Measurements from ENCODE around the gene MEMO1.

The MEMO1 gene

GRCh38 chr2:31989946-31990345 lies 20.9 kb downstream of the MEMO1 start:
- Histone ChIP-seq H2BK5ac (ENCODE audit: low read depth, low read length, poor library complexity) (no peak overlapping the region), H3K4me1 (ENCODE audit: control insufficient read depth in 1 of 2, insufficient read depth in 2 of 2, low read length in 2 of 2) (no peaks in the 10 kb centered on the region), H3K27me3 (ENCODE audit: insufficient read depth, low read length) (no peaks in the 10 kb centered on the region), H3K14ac (ENCODE audit: low read length) (no peak overlapping the region), H3K23ac (ENCODE audit: low read length) (no peak overlapping the region), H3K36me3 (ENCODE audit: control insufficient read depth in 1 of 2, insufficient read depth in 2 of 2, low read length in 2 of 2) (no peaks in the 10 kb centered on the region), H2BK120ac (ENCODE audit: insufficient read depth, low read length, poor library complexity) (no peak overlapping the region), H3K4ac (ENCODE audit: low read depth, low read length) (peak overlapping the region; percentile 89), H3K79me1 (ENCODE audit: low read length) (no peaks in the 10 kb centered on the region), H2BK12ac (ENCODE audit: low read length) (no peak overlapping the region), H3K27ac (ENCODE audit: low read depth, low read length) (no peak overlapping the region), H4K8ac (ENCODE audit: low read depth, low read length) (no peak overlapping the region), H3K9ac (ENCODE audit: low read length) (no peak overlapping the region), H4K91ac (ENCODE audit: low read depth, low read length) (no peak overlapping the region), H3K4me2 (ENCODE audit: low read length) (no peak overlapping the region), H3K4me3 (ENCODE audit: low read depth, low read length) (no peak overlapping the region), H3K79me2 (ENCODE audit: control insufficient read depth, insufficient read depth, low read length, poor library complexity) (peaks cover 3% of the 10 kb centered on the region), H2AK5ac (ENCODE audit: low read length) (no peak overlapping the region), H3K18ac (ENCODE audit: low read length) (peak overlapping the region; percentile 53), H3K9me3 (ENCODE audit: insufficient read depth, low read depth, low read length) (no peaks in the 10 kb centered on the region), H4K12ac (ENCODE audit: low read depth, low read length) (no peak overlapping the region), H2AFZ (ENCODE audit: insufficient read depth, low read length, poor library complexity) (no peak overlapping the region)
- DNase-seq = no peak
- WGBS (ENCODE audit: extremely low coverage, insufficient coverage, insufficient read length) = no CpG with 5 or more reads among the region's 4 CpGs

DNA sequence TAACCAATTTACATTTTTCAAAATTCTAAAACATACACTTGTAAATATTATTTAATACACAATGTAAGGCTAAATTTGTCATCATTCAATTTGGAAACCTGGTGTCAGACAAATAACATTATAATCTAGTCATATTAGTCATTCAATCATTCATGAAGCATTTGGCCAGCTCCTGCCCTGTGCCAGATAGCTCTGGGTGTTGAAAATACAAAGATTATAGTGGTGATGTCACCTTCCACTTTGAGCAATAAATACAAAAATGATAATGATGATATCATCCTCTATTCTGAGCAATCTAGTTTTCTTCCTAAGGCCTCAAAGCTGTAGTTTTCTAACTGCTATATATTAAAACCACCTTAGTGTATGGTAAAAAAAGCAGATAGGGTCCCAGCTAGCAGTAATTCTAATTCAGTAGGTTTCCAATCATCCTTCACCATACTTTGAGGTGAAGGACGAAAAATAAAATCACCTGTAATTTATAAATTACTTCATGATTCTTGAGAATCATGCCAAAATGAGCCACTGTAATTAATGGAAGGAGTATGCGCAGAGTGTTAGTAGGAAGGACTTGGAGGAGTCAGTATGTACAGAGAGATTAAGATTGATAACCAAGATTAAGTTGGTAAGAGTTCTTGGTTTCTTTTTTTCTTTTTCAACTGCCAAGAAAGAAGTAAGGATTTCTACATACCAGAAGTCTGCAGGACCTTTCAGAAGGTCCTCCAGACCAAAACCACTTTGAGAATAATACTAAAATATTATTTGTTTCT lies 23.2 kb downstream of the MEMO1 start:
- Histone ChIP-seq H2AK5ac (ENCODE audit: low read length) (no peak overlapping the region), H3K4me1 (ENCODE audit: control insufficient read depth in 1 of 2, insufficient read depth in 2 of 2, low read length in 2 of 2) (no peaks in the 10 kb centered on the region), H4K12ac (ENCODE audit: low read depth, low read length) (no peak overlapping the region), H3K18ac (ENCODE audit: low read length) (no peak overlapping the region), H3K4me2 (ENCODE audit: low read length) (no peak overlapping the region), H3K4ac (ENCODE audit: low read depth, low read length) (no peak overlapping the region), H3K9me3 (ENCODE audit: insufficient read depth, low read depth, low read length) (no peaks in the 10 kb centered on the region), H3K9ac (ENCODE audit: low read length) (no peak overlapping the region), H2BK5ac (ENCODE audit: low read depth, low read length, poor library complexity) (no peak overlapping the region), H3K27me3 (ENCODE audit: insufficient read depth, low read length) (no peaks in the 10 kb centered on the region), H3K14ac (ENCODE audit: low read length) (no peak overlapping the region), H4K8ac (ENCODE audit: low read depth, low read length) (no peak overlapping the region), H2BK120ac (ENCODE audit: insufficient read depth, low read length, poor library complexity) (no peak overlapping the region), H2BK12ac (ENCODE audit: low read length) (no peak overlapping the region), H3K27ac (ENCODE audit: low read depth, low read length) (no peak overlapping the region), H3K23ac (ENCODE audit: low read length) (no peak overlapping the region), H3K79me2 (ENCODE audit: control insufficient read depth, insufficient read depth, low read length, poor library complexity) (peaks cover 3% of the 10 kb centered on the region), H3K36me3 (ENCODE audit: control insufficient read depth in 1 of 2, insufficient read depth in 2 of 2, low read length in 2 of 2) (no peaks in the 10 kb centered on the region), H4K91ac (ENCODE audit: low read depth, low read length) (no peak overlapping the region), H3K79me1 (ENCODE audit: low read length) (no peaks in the 10 kb centered on the region), H3K4me3 (ENCODE audit: low read depth, low read length) (no peak overlapping the region), H2AFZ (ENCODE audit: insufficient read depth, low read length, poor library complexity) (no peak overlapping the region)
- whole genome bisulfite sequencing (ENCODE audit: extremely low coverage, insufficient coverage, insufficient read length) = no CpG with 5 or more reads among the region's 2 CpGs
- peak in 1 of 2 donors; percentile 39 for DNase-seq

- H3K9me3 ChIP-seq (ENCODE audit: insufficient read depth, low read depth, low read length) = no peaks in the 10 kb centered on the region
- no peak overlapping the region for H3K9ac ChIP-seq (ENCODE audit: low read length)
- H2AFZ ChIP-seq (ENCODE audit: insufficient read depth, low read length, poor library complexity) = no peak overlapping the region
- no peak overlapping the region for H3K4me2 ChIP-seq (ENCODE audit: low read length)
- H3K27ac ChIP-seq (ENCODE audit: low read depth, low read length) = peak overlapping the region; percentile 14
- WGBS (ENCODE audit: extremely low coverage, insufficient coverage, insufficient read length) = no CpG with 5 or more reads among the region's 3 CpGs
- no peak overlapping the region for H2BK12ac ChIP-seq (ENCODE audit: low read length)
- no peak overlapping the region for H4K12ac ChIP-seq (ENCODE audit: low read depth, low read length)
- H2BK5ac ChIP-seq (ENCODE audit: low read depth, low read length, poor library complexity) = no peak overlapping the region
- H3K27me3 ChIP-seq (ENCODE audit: insufficient read depth, low read length) = no peaks in the 10 kb centered on the region
- no peak overlapping the region for H3K14ac ChIP-seq (ENCODE audit: low read length)
- DNase-seq = no peak
- no peaks in the 10 kb centered on the region for H3K79me1 ChIP-seq (ENCODE audit: low read length)
- peaks cover 3% of the 10 kb centered on the region for H3K79me2 ChIP-seq (ENCODE audit: control insufficient read depth, insufficient read depth, low read length, poor library complexity)
- H3K4ac ChIP-seq (ENCODE audit: low read depth, low read length) = no peak overlapping the region
- H3K18ac ChIP-seq (ENCODE audit: low read length) = no peak overlapping the region
- no peak overlapping the region for H3K4me3 ChIP-seq (ENCODE audit: low read depth, low read length)
- no peak overlapping the region for H2AK5ac ChIP-seq (ENCODE audit: low read length)
- H2BK120ac ChIP-seq (ENCODE audit: insufficient read depth, low read length, poor library complexity) = no peak overlapping the region
- no peak overlapping the region for H3K23ac ChIP-seq (ENCODE audit: low read length)
- H4K8ac ChIP-seq (ENCODE audit: low read depth, low read length) = no peak overlapping the region
- no peak overlapping the region for H4K91ac ChIP-seq (ENCODE audit: low read depth, low read length)
- no peaks in the 10 kb centered on the region for H3K4me1 ChIP-seq (ENCODE audit: control insufficient read depth in 1 of 2, insufficient read depth in 2 of 2, low read length in 2 of 2)
- no peaks in the 10 kb centered on the region for H3K36me3 ChIP-seq (ENCODE audit: control insufficient read depth in 1 of 2, insufficient read depth in 2 of 2, low read length in 2 of 2)
Observed at GRCh38 chr2:31986906-31987305, 23.9 kb downstream of the MEMO1 start.

DNA sequence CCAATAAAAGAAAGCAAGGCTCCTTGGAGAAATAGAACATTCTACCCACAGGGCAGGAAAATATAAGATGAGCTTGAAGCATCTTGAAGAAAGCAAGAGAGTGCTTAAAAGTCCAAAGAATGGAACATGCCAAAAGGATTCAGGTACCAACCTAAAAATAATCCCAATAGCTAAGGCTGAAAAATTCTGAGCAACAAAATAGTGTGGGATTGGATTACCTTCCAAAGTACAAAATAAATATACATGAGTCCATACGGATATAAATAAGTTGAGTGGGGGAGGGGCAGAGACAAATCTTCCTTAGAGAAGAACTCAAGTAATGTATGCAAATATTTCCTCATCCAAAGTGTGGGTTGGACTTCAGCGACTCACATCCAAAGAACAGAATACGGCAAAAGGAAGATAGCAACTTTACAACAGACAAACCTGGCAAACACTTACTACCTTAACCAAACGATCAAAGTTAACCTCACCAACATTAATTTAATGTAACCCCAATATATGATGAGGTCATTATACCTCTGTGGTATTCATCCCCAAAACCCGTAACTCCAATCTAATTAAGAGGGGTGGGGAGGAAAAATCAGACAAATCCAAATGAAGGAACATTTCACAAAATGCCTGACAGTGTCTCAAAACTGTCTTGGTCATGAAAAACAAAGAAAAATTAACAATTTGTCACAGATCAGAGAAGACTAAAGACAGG lies 26.9 kb downstream of the MEMO1 start:
- no peak overlapping the region for H3K9ac ChIP-seq (ENCODE audit: low read length)
- H4K91ac ChIP-seq (ENCODE audit: low read depth, low read length) = no peak overlapping the region
- H3K36me3 ChIP-seq (ENCODE audit: control insufficient read depth in 1 of 2, insufficient read depth in 2 of 2, low read length in 2 of 2) = no peaks in the 10 kb centered on the region
- no peaks in the 10 kb centered on the region for H3K4me1 ChIP-seq (ENCODE audit: control insufficient read depth in 1 of 2, insufficient read depth in 2 of 2, low read length in 2 of 2)
- no peak overlapping the region for H2AK5ac ChIP-seq (ENCODE audit: low read length)
- no peaks in the 10 kb centered on the region for H3K79me1 ChIP-seq (ENCODE audit: low read length)
- no peak overlapping the region for H4K8ac ChIP-seq (ENCODE audit: low read depth, low read length)
- H2AFZ ChIP-seq (ENCODE audit: insufficient read depth, low read length, poor library complexity) = no peak overlapping the region
- H3K4ac ChIP-seq (ENCODE audit: low read depth, low read length) = no peak overlapping the region
- DNase-seq = no peak
- no peak overlapping the region for H3K4me3 ChIP-seq (ENCODE audit: low read depth, low read length)
- H3K27ac ChIP-seq (ENCODE audit: low read depth, low read length) = no peak overlapping the region
- no peak overlapping the region for H3K4me2 ChIP-seq (ENCODE audit: low read length)
- no peaks in the 10 kb centered on the region for H3K9me3 ChIP-seq (ENCODE audit: insufficient read depth, low read depth, low read length)
- H3K23ac ChIP-seq (ENCODE audit: low read length) = no peak overlapping the region
- no peak overlapping the region for H2BK5ac ChIP-seq (ENCODE audit: low read depth, low read length, poor library complexity)
- no peaks in the 10 kb centered on the region for H3K27me3 ChIP-seq (ENCODE audit: insufficient read depth, low read length)
- no peak overlapping the region for H3K18ac ChIP-seq (ENCODE audit: low read length)
- no peak overlapping the region for H2BK12ac ChIP-seq (ENCODE audit: low read length)
- WGBS (ENCODE audit: extremely low coverage, insufficient coverage, insufficient read length) = no CpG with 5 or more reads among the region's 5 CpGs
- peaks cover 2% of the 10 kb centered on the region for H3K79me2 ChIP-seq (ENCODE audit: control insufficient read depth, insufficient read depth, low read length, poor library complexity)
- H3K14ac ChIP-seq (ENCODE audit: low read length) = no peak overlapping the region
- H2BK120ac ChIP-seq (ENCODE audit: insufficient read depth, low read length, poor library complexity) = no peak overlapping the region
- no peak overlapping the region for H4K12ac ChIP-seq (ENCODE audit: low read depth, low read length)

All from trophoblast cell (in vitro differentiated cells and primary cell).